Stimulated activated CD4-positive, alpha-beta T cell treated with anti-CD3 and anti-CD28 coated beads, Interleukin-4, amount 100 ng/mL, for 4 hours (primary cell): ENCODE data around the gene TP53TG5.
A peak's percentile ranks its signal among the peaks of the same experiment; 100 is the strongest.

ENCODE experiments used
- DNase-seq, 2 experiments: peaks; one replicate each; pipeline ENCODE4 v3.0.0-alpha.2; 2020

The TP53TG5 gene

GRCh38 chr20:45378191-45378590 lies at the start of gene TP53TG5:
Gene TP53TG5 (minus strand): TSS chr20:45378325. CDS start chr20:45378236, 89 bp downstream.
- DNase-seq: no peak

- no peak for DNase-seq
Observed at GRCh38 chr20:45427236-45428149, 49.4 kb upstream of the TP53TG5 start.

- no peak for DNase-seq
Observed at GRCh38 chr20:45426320-45427016, 48.3 kb upstream of the TP53TG5 start.

- DNase-seq: no peak
Observed at GRCh38 chr20:45425561-45425960, 47.4 kb upstream of the TP53TG5 start.

GRCh38 chr20:45423700-45424099 lies 45.6 kb upstream of the TP53TG5 start:
- no peak for DNase-seq

GRCh38 chr20:45420125-45420524 lies 42.0 kb upstream of the TP53TG5 start:
- no peak for DNase-seq

- no peak for DNase-seq
Observed at GRCh38 chr20:45419188-45420091, 41.3 kb upstream of the TP53TG5 start.

- DNase-seq: no peak
Observed at GRCh38 chr20:45416917-45417316, 38.8 kb upstream of the TP53TG5 start.

- DNase-seq: peak; percentile 79 to 92
Observed at GRCh38 chr20:45415822-45416637, 37.9 kb upstream of the TP53TG5 start, which contains the start of gene PIGT. Gene PIGT (plus strand): TSS chr20:45416141. CDS start chr20:45416157, 16 bp downstream.

GRCh38 chr20:45413479-45413878 lies 35.4 kb upstream of the TP53TG5 start:
- no peak for DNase-seq

GRCh38 chr20:45412653-45413052 lies 34.5 kb upstream of the TP53TG5 start:
- no peak for DNase-seq

- DNase-seq: no peak
Observed at GRCh38 chr20:45410887-45411286, 32.8 kb upstream of the TP53TG5 start.

GRCh38 chr20:45409521-45410272 lies 31.6 kb upstream of the TP53TG5 start:
- no peak for DNase-seq

- DNase-seq: no peak
Observed at GRCh38 chr20:45408646-45409213, 30.6 kb upstream of the TP53TG5 start.

GRCh38 chr20:45407783-45408645 lies 29.9 kb upstream of the TP53TG5 start, which contains the start of gene DBNDD2:
Gene DBNDD2 (plus strand): TSS chr20:45408289. CDS start chr20:45408468, 179 bp downstream.
- DNase-seq: peak in 1 of 2 experiments; percentile 38

GRCh38 chr20:45407067-45407745 lies 29.1 kb upstream of the TP53TG5 start:
- DNase-seq: no peak

- peak; percentile 49 to 78 for DNase-seq
Observed at GRCh38 chr20:45406260-45407066, 28.3 kb upstream of the TP53TG5 start.
